ENCODE results near the gene SERHL2.
"Not testable (repeated sequence)": the region's sequence is repeated elsewhere in the genome, so short reads cannot be mapped to it uniquely, and the experiment has no call there.

Gene SERHL2

GRCh38 chr22:42528591-42529307 lies 25.0 kb upstream of the SERHL2 start:
- Histone ChIP-seq H3K27me3 (ENCODE audit: insufficient read depth, poor library complexity, severe bottlenecking) (no peaks in the 10 kb centered on the region), H3K4me3 (replicated peaks; ENCODE audit: insufficient read depth, low read length) (no peak overlapping the region), H3K27ac (replicated peaks) (no peak overlapping the region)
- TF ChIP-seq SPI1 (IDR thresholded peaks at IDR 0.05; ENCODE audit: borderline replicate concordance, low read depth) (no peak), GABPA (IDR thresholded peaks at IDR 0.05; ENCODE audit: low read depth) (no peak), POLR2AphosphoS5 (IDR thresholded peaks at IDR 0.05; ENCODE audit: low read depth) (no peak), CTCF (IDR thresholded peaks at IDR 0.05; ENCODE audit: insufficient read depth, low read length) (no peak)
- TF ChIP-seq, protein P1, sequence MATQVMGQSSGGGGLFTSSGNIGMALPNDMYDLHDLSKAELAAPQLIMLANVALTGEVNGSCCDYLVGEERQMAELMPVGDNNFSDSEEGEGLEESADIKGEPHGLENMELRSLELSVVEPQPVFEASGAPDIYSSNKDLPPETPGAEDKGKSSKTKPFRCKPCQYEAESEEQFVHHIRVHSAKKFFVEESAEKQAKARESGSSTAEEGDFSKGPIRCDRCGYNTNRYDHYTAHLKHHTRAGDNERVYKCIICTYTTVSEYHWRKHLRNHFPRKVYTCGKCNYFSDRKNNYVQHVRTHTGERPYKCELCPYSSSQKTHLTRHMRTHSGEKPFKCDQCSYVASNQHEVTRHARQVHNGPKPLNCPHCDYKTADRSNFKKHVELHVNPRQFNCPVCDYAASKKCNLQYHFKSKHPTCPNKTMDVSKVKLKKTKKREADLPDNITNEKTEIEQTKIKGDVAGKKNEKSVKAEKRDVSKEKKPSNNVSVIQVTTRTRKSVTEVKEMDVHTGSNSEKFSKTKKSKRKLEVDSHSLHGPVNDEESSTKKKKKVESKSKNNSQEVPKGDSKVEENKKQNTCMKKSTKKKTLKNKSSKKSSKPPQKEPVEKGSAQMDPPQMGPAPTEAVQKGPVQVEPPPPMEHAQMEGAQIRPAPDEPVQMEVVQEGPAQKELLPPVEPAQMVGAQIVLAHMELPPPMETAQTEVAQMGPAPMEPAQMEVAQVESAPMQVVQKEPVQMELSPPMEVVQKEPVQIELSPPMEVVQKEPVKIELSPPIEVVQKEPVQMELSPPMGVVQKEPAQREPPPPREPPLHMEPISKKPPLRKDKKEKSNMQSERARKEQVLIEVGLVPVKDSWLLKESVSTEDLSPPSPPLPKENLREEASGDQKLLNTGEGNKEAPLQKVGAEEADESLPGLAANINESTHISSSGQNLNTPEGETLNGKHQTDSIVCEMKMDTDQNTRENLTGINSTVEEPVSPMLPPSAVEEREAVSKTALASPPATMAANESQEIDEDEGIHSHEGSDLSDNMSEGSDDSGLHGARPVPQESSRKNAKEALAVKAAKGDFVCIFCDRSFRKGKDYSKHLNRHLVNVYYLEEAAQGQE (IDR thresholded peaks at IDR 0.05; ENCODE audit: insufficient replicate concordance, low read depth): no peak
- DNase-seq (ENCODE audit: low read depth in 1 of 2, low spot score in 1 of 2): no peak

- DNase-seq (ENCODE audit: low read depth in 1 of 2, low spot score in 1 of 2); H3K27me3 ChIP-seq (ENCODE audit: insufficient read depth, poor library complexity, severe bottlenecking); H3K4me3 ChIP-seq (replicated peaks; ENCODE audit: insufficient read depth, low read length); H3K27ac ChIP-seq (replicated peaks): not testable (repeated sequence)
Observed at GRCh38 chr22:42529435-42529834, 24.3 kb upstream of the SERHL2 start.

- not testable (repeated sequence) for H3K4me3 ChIP-seq (replicated peaks; ENCODE audit: insufficient read depth, low read length); H3K27ac ChIP-seq (replicated peaks); DNase-seq (ENCODE audit: low read depth in 1 of 2, low spot score in 1 of 2); H3K27me3 ChIP-seq (ENCODE audit: insufficient read depth, poor library complexity, severe bottlenecking)
Observed at GRCh38 chr22:42531401-42532084, 22.2 kb upstream of the SERHL2 start.

DNA sequence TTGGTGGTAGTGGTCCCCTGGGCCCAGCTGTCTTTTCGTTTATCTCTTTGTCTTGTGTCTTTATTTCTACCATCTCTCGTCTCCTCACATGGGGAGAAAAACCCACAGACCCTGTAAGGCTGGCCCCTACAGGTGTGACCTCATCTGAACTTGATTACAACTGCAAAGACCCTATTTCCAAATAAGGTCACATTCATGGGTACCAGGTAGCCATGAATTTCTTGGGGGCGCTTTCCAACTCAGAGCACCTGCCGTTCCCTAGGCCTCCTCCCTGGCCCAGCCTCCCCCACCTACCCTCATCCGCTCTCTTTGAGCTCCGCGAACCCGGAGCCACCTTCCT lies 20.1 kb upstream of the SERHL2 start:
- H3K27me3 ChIP-seq (ENCODE audit: insufficient read depth, poor library complexity, severe bottlenecking): no peaks in the 10 kb centered on the region
- no peak for DNase-seq (ENCODE audit: low read depth in 1 of 2, low spot score in 1 of 2)
- H3K4me3 ChIP-seq (replicated peaks; ENCODE audit: insufficient read depth, low read length): no peak overlapping the region
- H3K27ac ChIP-seq (replicated peaks): no peak overlapping the region
- no peak for TF ChIP-seq SPI1 (IDR thresholded peaks at IDR 0.05; ENCODE audit: borderline replicate concordance, low read depth)
- TF ChIP-seq POLR2AphosphoS5 (IDR thresholded peaks at IDR 0.05; ENCODE audit: low read depth): no peak
- TF ChIP-seq, protein P1 (IDR thresholded peaks at IDR 0.05; ENCODE audit: insufficient replicate concordance, low read depth): no peak
- TF ChIP-seq CTCF (IDR thresholded peaks at IDR 0.05; ENCODE audit: insufficient read depth, low read length): no peak
- TF ChIP-seq GABPA (IDR thresholded peaks at IDR 0.05; ENCODE audit: low read depth): no peak

GRCh38 chr22:42535082-42535731 lies 18.5 kb upstream of the SERHL2 start:
- not testable (repeated sequence) for H3K27me3 ChIP-seq (ENCODE audit: insufficient read depth, poor library complexity, severe bottlenecking); DNase-seq (ENCODE audit: low read depth in 1 of 2, low spot score in 1 of 2); H3K27ac ChIP-seq (replicated peaks); H3K4me3 ChIP-seq (replicated peaks; ENCODE audit: insufficient read depth, low read length)
